ENCODE measurements around the gene PLCG2. TPM values are rescaled to one million over a fixed set of nuclear protein-coding genes. Genes with fewer than 3 reads are reported as not detected.
"Not testable (repeated sequence)": the region's sequence is repeated elsewhere in the genome, so short reads cannot be mapped to it uniquely, and the experiment has no call there.

Gene PLCG2
- total RNA-seq, 1 donor from 2014 or later = 7.1 TPM

GRCh38 chr16:81928271-81928918 lies 149.3 kb downstream of the PLCG2 start:
- intact Hi-C loops (cut with micrococcal nuclease) = no loop called here
- H3K27ac Mint-ChIP-seq = peak overlapping the region; percentile 42
- no peak for DNase-seq (ENCODE audit: low spot score)
- no peaks in the 10 kb centered on the region for H3K36me3 Mint-ChIP-seq (ENCODE audit: low read depth)
- H3K4me3 Mint-ChIP-seq (ENCODE audit: low read depth) = no peak overlapping the region
- H3K4me1 Mint-ChIP-seq (ENCODE audit: low read depth) = peaks cover 5% of the 10 kb centered on the region
- H3K9me3 Mint-ChIP-seq = no peaks in the 10 kb centered on the region
- no peaks in the 10 kb centered on the region for H3K27me3 Mint-ChIP-seq (ENCODE audit: low read depth)

GRCh38 chr16:81928975-81929374 lies 149.9 kb downstream of the PLCG2 start:
- Mint-ChIP-seq H3K27ac (peak overlapping the region; percentile 42), H3K4me3 (ENCODE audit: low read depth) (no peak overlapping the region), H3K27me3 (ENCODE audit: low read depth) (no peaks in the 10 kb centered on the region), H3K36me3 (ENCODE audit: low read depth) (no peaks in the 10 kb centered on the region), H3K4me1 (ENCODE audit: low read depth) (peaks cover 5% of the 10 kb centered on the region), H3K9me3 (no peaks in the 10 kb centered on the region)
- intact Hi-C loops (cut with micrococcal nuclease) = no loop called here
- DNase-seq (ENCODE audit: low spot score) = no peak

- H3K4me1 Mint-ChIP-seq (ENCODE audit: low read depth) = peaks cover 5% of the 10 kb centered on the region
- no peaks in the 10 kb centered on the region for H3K36me3 Mint-ChIP-seq (ENCODE audit: low read depth)
- H3K9me3 Mint-ChIP-seq = no peaks in the 10 kb centered on the region
- H3K27me3 Mint-ChIP-seq (ENCODE audit: low read depth) = no peaks in the 10 kb centered on the region
- no peak overlapping the region for H3K27ac Mint-ChIP-seq
- no peak overlapping the region for H3K4me3 Mint-ChIP-seq (ENCODE audit: low read depth)
- DNase-seq (ENCODE audit: low spot score) = no peak
- intact Hi-C loops (cut with micrococcal nuclease) = no loop called here
These were observed 150.8 kb downstream of the PLCG2 start for GRCh38 chr16:81929841-81930240.

- intact Hi-C loops (cut with micrococcal nuclease) = no loop called here
- no peak for DNase-seq (ENCODE audit: low spot score)
- no peaks in the 10 kb centered on the region for H3K9me3 Mint-ChIP-seq
- no peak overlapping the region for H3K27ac Mint-ChIP-seq
- no peaks in the 10 kb centered on the region for H3K27me3 Mint-ChIP-seq (ENCODE audit: low read depth)
- H3K4me1 Mint-ChIP-seq (ENCODE audit: low read depth) = peaks cover 5% of the 10 kb centered on the region
- H3K36me3 Mint-ChIP-seq (ENCODE audit: low read depth) = no peaks in the 10 kb centered on the region
- H3K4me3 Mint-ChIP-seq (ENCODE audit: low read depth) = no peak overlapping the region
These were observed 152.8 kb downstream of the PLCG2 start for GRCh38 chr16:81931927-81932326.

GRCh38 chr16:81932668-81933067 lies 153.6 kb downstream of the PLCG2 start:
- H3K27ac Mint-ChIP-seq = no peak overlapping the region
- no peaks in the 10 kb centered on the region for H3K9me3 Mint-ChIP-seq
- DNase-seq (ENCODE audit: low spot score) = no peak
- H3K4me1 Mint-ChIP-seq (ENCODE audit: low read depth) = peaks cover 5% of the 10 kb centered on the region
- H3K27me3 Mint-ChIP-seq (ENCODE audit: low read depth) = no peaks in the 10 kb centered on the region
- intact Hi-C loops (cut with micrococcal nuclease) = no loop called here
- no peaks in the 10 kb centered on the region for H3K36me3 Mint-ChIP-seq (ENCODE audit: low read depth)
- H3K4me3 Mint-ChIP-seq (ENCODE audit: low read depth) = no peak overlapping the region

- Mint-ChIP-seq H3K36me3 (ENCODE audit: low read depth) (no peaks in the 10 kb centered on the region), H3K4me1 (ENCODE audit: low read depth) (peaks cover 5% of the 10 kb centered on the region), H3K27ac (no peak overlapping the region), H3K4me3 (ENCODE audit: low read depth) (no peak overlapping the region), H3K27me3 (ENCODE audit: low read depth) (no peaks in the 10 kb centered on the region), H3K9me3 (no peaks in the 10 kb centered on the region)
- intact Hi-C loops (cut with micrococcal nuclease) = no loop called here
- no peak for DNase-seq (ENCODE audit: low spot score)
These were observed 154.3 kb downstream of the PLCG2 start for GRCh38 chr16:81933361-81933760.

GRCh38 chr16:81934711-81935110 lies 155.6 kb downstream of the PLCG2 start:
- H3K27ac Mint-ChIP-seq; H3K4me3 Mint-ChIP-seq (ENCODE audit: low read depth); DNase-seq (ENCODE audit: low spot score); intact Hi-C loops (cut with micrococcal nuclease); H3K36me3 Mint-ChIP-seq (ENCODE audit: low read depth); H3K9me3 Mint-ChIP-seq; H3K27me3 Mint-ChIP-seq (ENCODE audit: low read depth); H3K4me1 Mint-ChIP-seq (ENCODE audit: low read depth): not testable (repeated sequence)

- H3K9me3 Mint-ChIP-seq = no peaks in the 10 kb centered on the region
- no peak overlapping the region for H3K4me3 Mint-ChIP-seq (ENCODE audit: low read depth)
- H3K36me3 Mint-ChIP-seq (ENCODE audit: low read depth) = no peaks in the 10 kb centered on the region
- intact Hi-C loops (cut with micrococcal nuclease) = no loop called here
- no peaks in the 10 kb centered on the region for H3K27me3 Mint-ChIP-seq (ENCODE audit: low read depth)
- no peak for DNase-seq (ENCODE audit: low spot score)
- no peaks in the 10 kb centered on the region for H3K4me1 Mint-ChIP-seq (ENCODE audit: low read depth)
- H3K27ac Mint-ChIP-seq = no peak overlapping the region
These were observed 157.3 kb downstream of the PLCG2 start for GRCh38 chr16:81936209-81937000.

GRCh38 chr16:81937305-81938038 lies 158.4 kb downstream of the PLCG2 start:
- no peaks in the 10 kb centered on the region for H3K4me1 Mint-ChIP-seq (ENCODE audit: low read depth)
- H3K27ac Mint-ChIP-seq = no peak overlapping the region
- H3K9me3 Mint-ChIP-seq = no peaks in the 10 kb centered on the region
- intact Hi-C loops (cut with micrococcal nuclease) = no loop called here
- no peaks in the 10 kb centered on the region for H3K36me3 Mint-ChIP-seq (ENCODE audit: low read depth)
- DNase-seq (ENCODE audit: low spot score) = no peak
- H3K4me3 Mint-ChIP-seq (ENCODE audit: low read depth) = no peak overlapping the region
- no peaks in the 10 kb centered on the region for H3K27me3 Mint-ChIP-seq (ENCODE audit: low read depth)

- intact Hi-C loops (cut with micrococcal nuclease) = no loop called here
- Mint-ChIP-seq H3K36me3 (ENCODE audit: low read depth) (no peaks in the 10 kb centered on the region), H3K9me3 (no peaks in the 10 kb centered on the region), H3K27ac (no peak overlapping the region), H3K27me3 (ENCODE audit: low read depth) (no peaks in the 10 kb centered on the region), H3K4me1 (ENCODE audit: low read depth) (no peaks in the 10 kb centered on the region), H3K4me3 (ENCODE audit: low read depth) (no peak overlapping the region)
- no peak for DNase-seq (ENCODE audit: low spot score)
These were observed 159.5 kb downstream of the PLCG2 start for GRCh38 chr16:81938326-81939163.

GRCh38 chr16:81939164-81940056 lies 160.3 kb downstream of the PLCG2 start:
- Mint-ChIP-seq H3K4me1 (ENCODE audit: low read depth) (no peaks in the 10 kb centered on the region), H3K9me3 (no peaks in the 10 kb centered on the region), H3K27me3 (ENCODE audit: low read depth) (no peaks in the 10 kb centered on the region), H3K4me3 (ENCODE audit: low read depth) (no peak overlapping the region), H3K36me3 (ENCODE audit: low read depth) (no peaks in the 10 kb centered on the region), H3K27ac (no peak overlapping the region)
- DNase-seq (ENCODE audit: low spot score) = no peak
- intact Hi-C loops (cut with micrococcal nuclease) = no loop called here
